Activated T-helper 1 cell treated with Interleukin-2 at 50 U/mL for 16 hours (primary cell): ENCODE data around the gene RGP1.

Experiments used
- DNase-seq: peaks from one replicate; pipeline ENCODE4 v3.0.0-alpha.2; 2020; ENCODE audit warnings: low read depth

Gene RGP1

DNA sequence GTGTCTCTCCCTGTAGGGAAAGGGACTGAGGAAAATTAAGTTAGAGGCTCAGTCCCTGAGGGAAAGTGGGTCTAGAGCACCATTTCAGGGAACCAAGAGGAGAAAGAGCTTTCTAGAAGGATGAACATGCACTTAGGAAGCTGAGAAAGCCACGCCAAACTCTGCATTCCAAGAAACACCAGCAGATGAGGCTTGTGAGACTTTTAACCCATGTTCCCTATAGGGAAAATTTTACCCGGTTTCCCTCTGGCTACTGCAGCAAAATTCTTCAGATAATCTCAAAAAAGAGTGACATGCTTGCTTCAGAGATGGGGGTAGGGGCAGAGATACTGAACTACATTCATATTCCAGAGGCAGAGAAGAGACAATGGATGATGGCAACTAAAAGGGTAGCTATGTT, 25.7 kb upstream of the RGP1 start:
- no peak for DNase-seq

DNA sequence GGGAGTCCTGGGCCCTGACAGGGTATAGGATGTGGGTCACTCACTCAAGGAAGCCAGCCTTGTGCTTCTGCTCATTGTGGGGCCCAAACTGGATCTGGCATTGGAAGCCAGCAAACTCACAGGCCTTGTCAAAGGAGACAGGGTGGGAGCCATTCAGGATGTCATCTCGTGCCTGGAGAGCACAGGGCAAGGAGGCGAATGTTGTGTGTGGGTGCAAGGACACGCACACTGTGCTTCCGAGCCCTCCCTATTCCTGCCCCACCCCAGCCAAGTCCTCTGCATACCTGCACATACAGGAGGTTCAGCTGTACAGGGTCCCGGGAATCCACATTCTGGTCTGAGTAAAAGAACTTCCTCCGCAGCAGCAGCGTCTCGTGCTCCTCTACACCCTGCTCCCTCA, 25.2 kb upstream of the RGP1 start:
- no peak for DNase-seq

DNA sequence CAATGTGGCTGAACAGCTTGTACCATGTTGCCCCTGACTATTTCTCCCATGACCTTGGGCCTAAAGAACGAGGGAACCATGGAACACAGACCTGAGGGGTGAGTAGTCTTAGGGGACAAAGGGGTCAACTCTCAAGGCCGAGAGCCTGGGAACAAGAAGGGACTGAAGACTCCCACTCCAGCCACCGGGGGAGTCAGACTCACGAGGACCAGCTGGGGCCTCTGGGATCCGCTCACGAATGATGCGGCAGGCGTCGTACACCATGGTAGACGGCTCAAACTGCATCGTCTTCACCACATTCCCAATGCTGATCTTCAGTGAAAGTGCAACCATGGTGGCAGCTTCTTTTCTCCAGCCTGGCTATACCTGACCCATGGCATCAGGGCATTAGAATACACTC, 23.7 kb upstream of the RGP1 start:
- no peak for DNase-seq

DNA sequence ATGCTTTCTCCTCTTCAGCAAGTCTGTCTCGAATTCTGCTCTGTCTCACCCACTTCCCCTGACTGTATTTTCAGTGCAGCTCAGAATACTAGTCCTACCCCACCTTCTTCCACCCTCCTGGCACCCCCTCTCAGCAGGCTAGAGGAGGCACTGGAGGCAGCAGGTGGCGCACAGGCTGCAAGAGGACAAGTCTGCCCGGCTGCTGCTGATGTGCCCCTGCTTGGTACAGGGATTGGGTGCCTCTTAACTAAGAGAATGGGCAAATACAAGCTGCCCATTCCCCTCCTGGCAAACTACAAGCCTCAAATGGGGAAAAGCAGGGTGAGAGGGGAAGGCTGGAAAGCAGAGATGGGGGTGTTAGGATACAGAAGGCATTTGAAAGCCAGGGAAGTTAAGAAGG, 22.2 kb upstream of the RGP1 start:
- no peak for DNase-seq

DNA sequence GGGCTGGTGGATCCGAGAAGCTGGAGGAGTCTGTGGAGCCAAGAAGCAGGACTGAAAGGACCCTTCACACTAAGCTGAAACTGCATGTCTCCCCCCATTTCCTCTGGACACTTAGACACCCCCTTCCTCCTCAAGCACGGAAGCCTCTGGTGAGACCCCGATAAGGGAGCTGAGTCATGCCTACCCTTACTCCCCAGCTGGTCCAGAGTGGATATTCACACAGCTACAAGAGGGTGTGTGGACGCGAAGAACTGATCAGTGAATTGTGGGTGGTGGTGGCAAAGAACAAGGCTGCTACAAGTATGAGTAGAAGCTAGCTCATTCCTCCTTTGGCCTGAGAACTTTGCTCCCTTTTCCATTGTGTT, 21.4 kb upstream of the RGP1 start:
- DNase-seq, result no peak

DNA sequence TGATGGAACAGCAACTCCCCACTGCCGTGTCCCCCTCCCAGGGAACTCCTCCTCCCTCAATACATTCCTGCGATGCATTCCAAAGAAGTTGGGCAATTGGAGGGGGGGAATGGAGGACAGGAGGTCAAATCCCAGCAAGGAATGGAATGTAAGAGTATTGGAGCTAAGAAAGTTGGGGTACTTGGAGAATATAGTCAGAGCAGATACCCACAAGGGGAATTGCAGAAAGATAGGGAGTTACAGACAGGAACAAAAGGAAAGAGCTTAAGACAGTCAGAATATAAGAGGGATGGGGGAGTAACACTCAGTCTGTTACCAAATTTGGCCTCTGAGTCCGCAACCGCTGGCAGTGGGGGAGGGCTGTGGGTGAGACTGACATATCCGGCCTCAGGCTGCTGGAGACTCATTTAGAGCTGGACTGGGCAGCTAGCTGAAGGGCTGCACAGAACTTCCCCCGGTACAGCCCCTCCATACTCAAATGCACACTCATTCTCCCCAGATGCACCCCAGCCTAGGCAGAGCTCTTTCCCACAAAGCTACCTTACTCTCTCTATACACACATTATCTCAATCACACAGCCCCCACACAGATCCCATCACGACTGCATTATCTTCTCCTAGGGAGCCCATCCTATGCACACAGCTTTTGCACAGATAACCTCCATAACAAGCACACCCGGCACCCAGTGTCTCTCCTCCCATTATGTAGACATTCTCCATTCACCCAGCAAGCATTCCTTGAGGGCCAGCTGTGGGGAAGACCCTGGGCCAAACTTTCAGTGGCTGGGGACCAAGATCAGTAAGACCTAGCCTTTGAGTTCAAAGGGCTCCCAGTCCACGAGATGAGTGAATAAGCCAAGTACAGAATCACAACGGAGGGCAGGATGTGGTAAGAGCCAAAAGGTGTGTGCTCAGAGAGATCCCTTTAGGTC, 20.8 kb upstream of the RGP1 start:
- peak; percentile 10 for DNase-seq

DNA sequence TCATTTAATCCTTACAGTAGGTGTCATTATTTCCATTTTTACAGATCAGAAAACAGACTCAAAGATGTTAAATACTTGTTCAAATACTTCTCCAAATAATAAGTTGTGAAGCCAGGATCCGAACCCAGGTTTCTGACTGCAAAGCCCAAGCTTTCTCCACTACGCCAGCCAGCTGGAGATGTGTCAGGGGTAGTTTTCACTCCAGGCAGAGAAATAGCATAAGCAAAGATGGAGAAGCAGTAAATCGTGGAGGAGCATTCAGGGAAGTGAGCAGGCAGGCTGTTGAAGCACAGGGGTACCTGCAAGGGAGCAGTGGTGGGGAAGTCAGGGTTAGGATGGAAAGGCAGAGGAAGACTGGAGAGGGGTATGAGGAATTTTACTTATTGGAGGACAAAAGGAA, 20.0 kb upstream of the RGP1 start:
- no peak for DNase-seq

DNA sequence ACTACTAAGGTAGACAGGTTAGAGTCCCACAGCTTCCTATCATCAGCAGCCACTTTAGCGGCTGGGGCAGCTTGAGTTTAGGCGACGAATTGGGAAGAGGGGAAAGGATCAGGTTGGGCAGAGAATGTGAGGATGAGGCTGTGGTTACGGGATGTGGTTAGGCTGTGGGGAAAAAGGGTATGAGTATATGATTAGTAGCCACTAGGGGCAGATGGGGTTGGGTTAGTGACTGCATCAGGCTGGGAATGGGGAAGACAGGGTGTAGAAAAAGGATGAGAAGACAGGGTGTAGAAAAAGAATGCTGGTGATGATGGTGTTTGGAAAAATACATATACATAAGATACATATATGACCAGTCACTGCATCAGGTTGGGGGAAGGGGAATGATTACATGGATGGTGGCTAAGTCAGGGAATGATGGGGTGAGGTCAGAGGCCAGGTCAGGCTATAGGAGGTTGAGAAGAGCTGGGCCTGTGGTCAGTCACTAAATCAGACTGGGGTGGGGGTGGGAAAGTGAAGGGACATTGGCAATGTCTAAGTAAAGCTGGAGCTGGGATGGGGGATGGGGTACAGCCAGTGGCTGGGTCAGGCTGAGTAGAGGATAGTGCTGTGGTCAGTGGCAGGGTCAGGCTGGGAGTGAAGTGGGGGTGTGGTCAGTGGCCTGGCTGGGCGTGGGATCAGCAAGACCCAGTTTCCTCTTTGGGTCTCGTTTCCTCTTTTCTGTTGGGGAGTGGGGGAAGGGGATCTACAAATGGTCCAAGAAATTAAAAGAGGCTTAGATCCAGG, 19.2 kb upstream of the RGP1 start:
- no peak for DNase-seq

DNA sequence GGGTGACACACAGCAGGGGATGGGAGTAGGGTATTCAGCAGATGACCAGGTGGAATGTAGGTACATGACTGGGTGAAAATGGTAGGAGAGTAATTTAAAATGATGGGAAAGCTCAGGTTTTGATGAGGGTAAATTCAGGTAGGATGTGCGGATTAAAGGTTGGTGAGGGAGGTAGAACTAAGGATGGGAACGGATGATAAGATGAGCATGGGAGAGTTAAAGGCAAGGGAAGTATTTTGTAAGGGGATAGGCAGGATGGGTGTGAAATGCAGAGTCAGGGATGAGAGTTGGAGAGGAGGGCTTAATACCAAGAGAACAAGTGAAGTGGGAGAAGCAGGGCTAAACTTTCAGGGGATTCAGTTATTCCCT, 18.6 kb upstream of the RGP1 start:
- no peak for DNase-seq

DNA sequence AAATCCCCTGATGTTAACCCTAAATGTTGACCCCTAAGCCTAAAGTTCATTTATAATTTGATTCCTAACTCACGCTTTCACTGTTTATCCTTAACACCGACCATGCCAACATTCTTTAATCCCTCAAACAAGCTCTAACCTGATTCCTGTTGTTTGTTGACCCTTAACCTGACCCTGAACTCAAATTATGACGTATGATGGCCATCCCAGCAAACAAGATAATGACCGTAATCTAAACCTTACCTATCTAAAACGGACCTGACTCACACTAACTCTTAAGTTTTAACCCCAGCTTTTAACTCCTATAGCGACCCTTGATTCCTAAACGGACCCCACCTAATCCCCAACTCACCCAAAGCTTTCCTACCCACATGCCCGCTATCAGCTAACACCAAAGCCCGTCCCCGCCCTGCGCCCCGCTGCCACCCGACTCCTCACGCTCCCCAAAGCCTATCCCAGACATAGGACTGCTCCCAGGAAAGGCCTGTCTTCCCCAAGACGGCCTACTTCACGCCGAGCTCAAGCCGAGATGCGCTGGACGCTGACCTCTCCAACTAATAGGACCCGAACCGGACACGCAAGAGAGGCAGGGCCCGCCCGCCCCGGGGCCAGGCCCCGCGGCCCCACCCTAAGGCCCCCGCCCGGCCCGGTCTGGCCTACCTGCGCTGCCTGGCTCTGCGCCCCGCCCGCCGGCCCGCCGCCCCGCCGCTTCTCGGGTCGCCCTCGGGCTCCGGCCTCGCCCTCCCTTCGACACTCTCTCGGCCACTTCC, 17.5 kb upstream of the RGP1 start:
- DNase-seq, result no peak

DNA sequence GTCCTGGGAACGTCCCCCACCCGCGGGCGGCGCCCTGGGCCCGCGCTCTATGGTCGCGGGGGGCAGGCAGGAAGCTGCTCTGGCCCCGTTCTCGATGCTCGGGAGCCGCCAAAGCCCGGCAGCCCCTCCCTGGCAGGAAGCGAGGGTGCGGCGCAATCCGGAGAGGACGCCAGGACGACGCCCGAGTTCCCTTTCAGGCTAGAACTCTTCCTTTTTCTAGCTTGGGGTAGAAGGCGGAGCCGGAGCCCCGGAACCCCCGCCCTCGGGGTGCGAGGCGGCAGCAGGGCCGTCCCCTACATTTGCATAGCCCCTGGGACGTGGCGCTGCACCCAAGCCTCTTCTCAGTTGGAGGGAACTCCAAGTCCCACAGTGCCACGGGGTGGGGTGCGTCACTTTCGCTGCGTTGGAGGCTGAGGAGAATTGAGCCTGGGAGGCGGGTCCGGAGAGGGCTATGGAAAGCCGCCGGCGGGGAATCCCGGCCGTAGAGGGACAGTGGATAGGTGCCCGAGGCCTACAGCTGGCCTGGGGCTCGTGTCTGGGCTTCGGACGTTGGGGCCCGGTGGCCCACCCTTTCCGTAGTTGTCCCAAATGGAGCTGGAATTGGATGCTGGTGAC, 16.8 kb upstream of the RGP1 start, which contains the start of the genes CREB3 and TLN1:
CREB3 (plus strand) TSS at position 482 of the 615 bp plus-strand sequence; CDS start at position 589, 107 bp downstream.
TLN1 (minus strand) TSS at position 11 of the 615 bp plus-strand sequence. CDS start 6,501 bp downstream, outside the sequence.
- peak; percentile 97 for DNase-seq

DNA sequence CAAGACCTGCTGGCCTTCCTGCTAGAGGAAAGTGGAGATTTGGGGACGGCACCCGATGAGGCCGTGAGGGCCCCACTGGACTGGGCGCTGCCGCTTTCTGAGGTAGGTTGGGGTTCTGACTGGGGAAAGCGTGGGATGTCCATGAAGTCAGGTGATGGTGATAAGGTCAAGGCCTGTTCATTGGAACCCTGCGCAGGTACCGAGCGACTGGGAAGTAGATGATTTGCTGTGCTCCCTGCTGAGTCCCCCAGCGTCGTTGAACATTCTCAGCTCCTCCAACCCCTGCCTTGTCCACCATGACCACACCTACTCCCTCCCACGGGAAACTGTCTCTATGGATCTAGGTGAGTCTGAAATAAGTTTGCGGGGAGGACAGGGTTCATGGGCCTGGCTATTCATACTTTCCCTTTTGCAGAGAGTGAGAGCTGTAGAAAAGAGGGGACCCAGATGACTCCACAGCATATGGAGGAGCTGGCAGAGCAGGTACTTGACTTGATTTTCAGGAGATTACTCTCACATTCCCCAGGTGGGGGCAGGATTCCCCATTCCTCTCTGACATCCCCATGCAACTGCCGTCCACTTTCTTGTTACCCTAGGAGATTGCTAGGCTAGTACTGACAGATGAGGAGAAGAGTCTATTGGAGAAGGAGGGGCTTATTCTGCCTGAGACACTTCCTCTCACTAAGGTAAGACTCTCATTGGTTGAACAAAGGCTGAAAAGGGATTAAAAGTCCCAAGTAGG, 16.1 kb upstream of the RGP1 start:
- DNase-seq, result no peak

DNA sequence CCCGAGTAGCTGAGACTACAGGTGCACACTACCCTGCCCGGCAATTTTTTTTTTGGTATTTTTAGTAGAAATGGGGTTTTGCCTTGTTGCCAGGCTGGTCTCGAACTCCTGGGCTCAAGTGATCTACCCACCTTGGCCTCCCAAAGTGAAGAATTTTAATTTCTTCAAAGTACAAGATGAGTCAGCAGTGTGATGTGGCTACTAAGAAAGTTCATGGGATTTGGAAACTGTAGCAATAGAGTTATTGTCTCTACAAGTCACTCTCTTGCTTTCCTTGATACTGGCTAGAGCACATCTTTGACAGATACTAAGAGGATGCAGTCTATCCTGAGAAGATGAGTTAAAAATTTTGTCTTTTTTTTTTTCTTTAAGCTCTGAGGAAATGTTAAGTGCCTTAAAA, 15.0 kb upstream of the RGP1 start:
- DNase-seq, result no peak

DNA sequence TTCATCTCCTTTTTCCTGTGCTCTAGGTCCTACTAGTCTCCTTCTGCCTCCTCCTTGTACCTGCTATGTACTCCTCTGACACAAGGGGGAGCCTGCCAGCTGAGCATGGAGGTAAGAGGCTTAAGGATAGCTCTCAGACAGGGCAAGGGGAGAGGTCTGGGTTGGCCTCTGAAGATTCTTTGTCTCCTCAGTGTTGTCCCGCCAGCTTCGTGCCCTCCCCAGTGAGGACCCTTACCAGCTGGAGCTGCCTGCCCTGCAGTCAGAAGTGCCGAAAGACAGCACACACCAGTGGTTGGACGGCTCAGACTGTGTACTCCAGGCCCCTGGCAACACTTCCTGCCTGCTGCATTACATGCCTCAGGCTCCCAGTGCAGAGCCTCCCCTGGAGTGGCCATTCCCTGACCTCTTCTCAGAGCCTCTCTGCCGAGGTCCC, 12.9 kb upstream of the RGP1 start:
- peak; percentile 33 for DNase-seq

DNA sequence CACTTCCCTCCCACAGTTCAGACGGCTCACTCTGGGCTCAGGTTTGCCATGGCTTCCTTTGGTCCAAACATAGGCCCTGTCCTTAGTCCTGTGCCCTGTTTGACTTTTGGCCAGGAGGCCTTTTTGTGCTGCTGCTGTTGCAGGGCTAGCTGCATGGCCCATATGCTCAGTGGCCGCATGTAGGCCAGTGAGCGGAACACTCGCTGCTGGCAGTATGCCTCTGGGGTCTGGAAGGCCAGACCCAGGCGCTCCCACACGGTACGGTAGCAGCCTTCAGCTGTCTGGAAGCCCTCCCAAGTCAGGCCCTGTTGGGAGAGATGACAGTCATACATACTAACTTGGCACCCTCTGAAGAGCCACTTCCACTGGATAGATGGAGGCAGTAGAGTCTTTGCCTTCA, 11.9 kb upstream of the RGP1 start:
- DNase-seq, result no peak

DNA sequence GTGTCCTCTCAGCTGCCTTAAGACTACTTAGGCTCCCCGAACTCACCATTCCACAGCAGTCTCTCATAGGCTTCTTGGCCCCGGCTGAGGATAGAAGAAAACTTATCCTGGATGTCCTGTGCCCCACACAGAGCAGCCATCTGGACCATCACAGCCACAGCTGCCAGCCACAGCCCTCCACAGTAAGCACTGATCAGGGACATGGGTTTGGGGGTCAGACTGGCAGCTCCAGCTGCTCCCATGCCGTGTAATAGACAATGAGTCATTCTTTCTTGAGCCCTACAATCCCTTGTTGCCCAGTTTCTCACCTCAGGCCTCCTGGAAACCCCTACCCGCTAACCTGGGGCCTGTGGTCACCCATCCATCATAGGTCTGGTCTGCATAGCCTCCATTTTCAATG, 10.9 kb upstream of the RGP1 start:
- no peak for DNase-seq

DNA sequence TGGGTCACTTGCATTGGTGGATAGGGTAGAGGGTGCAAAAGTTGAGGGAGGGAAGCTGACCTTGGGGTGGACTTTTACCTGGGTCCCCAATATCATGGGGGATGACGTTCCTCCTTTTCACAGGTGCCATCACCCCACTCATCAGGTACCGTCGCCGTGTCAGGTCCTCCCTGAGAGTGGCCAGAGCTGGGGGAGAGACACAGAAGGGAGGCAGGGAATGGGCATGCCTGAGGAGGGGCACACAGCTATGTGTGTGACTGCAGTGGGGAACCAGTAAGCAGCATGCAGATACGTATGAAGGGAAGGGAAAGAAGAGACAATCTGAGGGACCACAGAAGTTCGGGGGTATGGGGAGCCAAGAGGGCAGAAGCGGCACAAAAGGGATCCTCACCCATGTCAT, 10.2 kb upstream of the RGP1 start:
- no peak for DNase-seq

DNA sequence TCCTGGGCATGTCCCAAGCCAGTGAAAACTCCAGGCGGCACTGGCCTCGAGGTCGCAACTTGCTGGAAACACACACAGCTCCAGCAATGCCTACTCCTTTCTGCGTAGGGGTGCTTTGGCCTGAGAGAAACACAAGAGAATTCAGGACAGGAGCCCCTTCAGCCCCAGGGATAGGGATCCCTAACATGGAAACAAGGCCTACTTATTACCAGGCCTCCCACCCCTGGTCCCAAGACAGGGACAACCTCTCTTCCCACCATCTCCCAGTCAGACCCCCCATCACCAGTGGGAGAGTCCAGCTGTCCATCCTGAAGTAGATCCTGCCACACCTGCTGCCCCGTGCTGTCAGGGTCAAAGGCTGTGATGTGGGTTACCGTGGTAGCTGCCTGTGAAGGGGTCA, 8.8 kb upstream of the RGP1 start:
- no peak for DNase-seq

DNA sequence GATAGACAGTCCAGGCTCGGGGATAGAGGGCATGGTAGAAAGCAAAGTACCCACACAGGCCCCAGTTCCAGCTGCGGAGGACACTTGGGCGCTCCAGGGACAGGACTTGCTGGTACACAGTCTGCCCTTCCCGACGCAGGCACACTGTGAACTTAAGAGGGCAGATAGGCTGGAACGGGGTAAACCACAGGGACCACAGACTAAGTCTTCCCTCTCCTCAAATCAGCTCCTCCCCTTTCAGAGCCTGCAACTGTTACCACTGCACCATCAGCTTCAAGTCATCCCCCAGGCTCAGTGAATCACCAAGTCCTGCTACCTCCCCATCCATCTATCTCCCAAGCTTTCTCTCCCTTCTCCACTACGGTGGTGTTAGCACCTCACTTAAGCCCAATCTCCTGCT, 7.3 kb upstream of the RGP1 start:
- no peak for DNase-seq

DNA sequence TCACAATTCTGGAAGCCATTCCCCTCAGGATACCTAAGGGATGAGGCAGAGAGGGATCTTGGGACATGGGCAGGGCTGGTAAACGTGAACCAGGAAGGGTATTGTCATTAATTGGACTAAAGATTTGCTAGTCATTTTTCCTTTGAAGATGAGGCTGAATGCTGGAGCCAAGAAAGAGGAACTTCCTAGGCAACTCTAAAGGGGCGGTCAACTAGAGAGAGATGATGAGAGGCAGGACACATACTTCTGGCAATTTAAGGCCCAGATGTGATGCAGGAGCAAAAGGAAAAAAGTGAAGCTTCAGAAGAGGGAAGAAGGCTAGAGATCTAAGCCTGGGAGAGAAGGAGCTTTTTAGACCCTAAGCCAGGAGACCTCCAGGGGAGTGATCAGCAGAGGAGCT, 5.6 kb upstream of the RGP1 start:
- no peak for DNase-seq

DNA sequence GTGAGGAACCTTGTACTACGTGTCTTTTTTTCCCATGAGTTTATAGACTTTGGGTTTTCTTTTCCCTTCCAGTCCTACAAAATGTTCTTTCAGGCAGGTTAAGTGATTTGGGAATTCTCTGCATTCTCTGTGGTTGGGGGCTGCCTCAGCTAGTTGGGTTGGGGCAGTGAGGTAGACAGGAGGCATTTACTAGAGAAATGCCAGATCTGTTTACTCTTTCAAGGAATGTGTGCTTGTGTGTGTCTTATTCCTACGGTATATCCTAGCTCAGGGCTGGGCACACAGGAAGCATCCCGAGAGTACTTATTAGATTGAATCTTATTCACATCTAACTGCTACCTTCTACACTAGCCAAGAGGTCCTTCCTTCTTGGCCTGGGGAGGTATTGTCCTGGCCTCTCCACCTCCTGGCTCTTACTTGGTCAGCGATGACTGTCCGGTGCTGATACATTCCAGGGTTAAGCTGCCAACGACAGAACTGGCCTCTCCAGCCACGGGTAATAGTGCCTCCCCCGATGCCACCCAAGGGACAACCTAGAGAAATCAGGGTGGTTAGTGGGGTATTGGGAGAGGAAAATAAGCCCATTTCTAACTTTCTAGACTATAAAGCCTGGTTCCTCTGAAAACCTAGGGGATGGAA, 5.1 kb upstream of the RGP1 start:
- no peak for DNase-seq
